ENCODE data around the gene ARNT2. TPM values are rescaled to one million over a fixed set of nuclear protein-coding genes. Genes with fewer than 3 reads are reported as not detected.

ARNT2 gene
- total RNA-seq, 2 donors from 2014 or later, result not detected

DNA sequence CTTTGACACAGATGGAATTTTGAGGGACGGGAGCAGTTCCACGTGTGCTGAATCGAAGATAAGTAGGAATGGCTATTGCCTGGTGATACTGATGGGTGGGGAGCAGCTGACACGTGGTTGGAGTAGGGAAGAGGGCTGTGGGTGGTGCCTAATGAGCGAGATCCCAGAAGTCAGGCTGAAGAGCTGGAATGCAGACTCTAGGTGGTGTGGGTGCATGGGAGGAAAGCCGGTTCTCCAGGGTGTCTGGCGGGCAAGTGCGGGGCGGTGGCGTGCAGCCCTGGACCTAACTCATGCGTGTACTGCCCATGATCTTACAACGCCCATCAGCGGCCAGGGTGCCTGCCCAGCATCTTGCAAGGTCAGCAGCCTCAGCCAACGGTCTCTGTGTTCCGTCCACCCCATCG lies 63.1 kb downstream of the ARNT2 start:
- H3K36me3 Mint-ChIP-seq, result no peaks in the 10 kb centered on the region
- no peak for ATAC-seq
- H3K27ac Mint-ChIP-seq, result no peak overlapping the region
- H3K9me3 Mint-ChIP-seq, result no peaks in the 10 kb centered on the region
- no peak for DNase-seq (ENCODE audit: low spot score in 2 of 2)

DNA sequence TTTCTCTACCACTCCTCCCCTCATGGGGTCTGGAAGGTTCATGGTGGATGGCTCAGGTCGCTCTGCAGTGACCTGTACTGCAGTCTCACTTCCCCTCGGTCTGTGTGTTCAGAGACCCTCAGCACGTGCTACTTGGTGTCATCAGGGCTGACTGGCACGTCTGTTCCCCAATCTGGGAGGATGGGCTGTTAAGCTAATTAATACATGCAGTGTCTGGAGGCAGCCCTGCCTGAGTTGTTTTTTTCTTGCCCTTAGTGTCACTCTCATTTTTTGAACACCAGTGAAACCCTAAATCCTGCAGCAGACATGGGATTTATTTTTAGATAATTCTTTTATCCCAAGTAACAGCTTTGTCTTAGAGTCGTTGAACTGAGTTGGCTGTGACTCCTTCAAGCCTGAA lies 64.6 kb downstream of the ARNT2 start:
- H3K36me3 Mint-ChIP-seq, result no peaks in the 10 kb centered on the region
- ATAC-seq (no peak), DNase-seq (ENCODE audit: low spot score in 2 of 2) (no peak)
- H3K27ac Mint-ChIP-seq, result no peak overlapping the region
- H3K9me3 Mint-ChIP-seq, result no peaks in the 10 kb centered on the region

DNA sequence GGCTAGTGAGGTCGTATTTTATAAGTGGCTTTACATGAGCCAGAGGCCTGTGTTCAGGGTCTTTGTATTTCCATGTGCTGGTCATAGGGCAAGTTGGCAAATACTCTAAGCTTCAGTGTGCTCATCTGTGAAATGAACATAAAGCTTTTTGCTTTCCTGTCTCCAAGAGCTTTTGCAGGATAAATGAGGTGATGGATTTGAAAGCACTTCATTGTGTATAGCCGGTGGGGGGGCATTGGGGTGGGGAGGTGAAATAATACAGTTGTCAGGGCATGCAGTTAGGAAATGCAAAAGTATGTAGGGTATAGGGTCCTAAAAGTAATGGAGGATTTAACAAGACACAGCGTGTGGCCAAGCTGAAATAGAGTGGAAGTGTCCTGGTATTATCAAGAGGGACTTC lies 67.7 kb downstream of the ARNT2 start:
- ATAC-seq (no peak), DNase-seq (ENCODE audit: low spot score in 2 of 2) (no peak)
- Mint-ChIP-seq H3K9me3 (peaks cover 2 to 3% of the 10 kb centered on the region in 2 donors), H3K27ac (no peak overlapping the region), H3K36me3 (no peaks in the 10 kb centered on the region)

DNA sequence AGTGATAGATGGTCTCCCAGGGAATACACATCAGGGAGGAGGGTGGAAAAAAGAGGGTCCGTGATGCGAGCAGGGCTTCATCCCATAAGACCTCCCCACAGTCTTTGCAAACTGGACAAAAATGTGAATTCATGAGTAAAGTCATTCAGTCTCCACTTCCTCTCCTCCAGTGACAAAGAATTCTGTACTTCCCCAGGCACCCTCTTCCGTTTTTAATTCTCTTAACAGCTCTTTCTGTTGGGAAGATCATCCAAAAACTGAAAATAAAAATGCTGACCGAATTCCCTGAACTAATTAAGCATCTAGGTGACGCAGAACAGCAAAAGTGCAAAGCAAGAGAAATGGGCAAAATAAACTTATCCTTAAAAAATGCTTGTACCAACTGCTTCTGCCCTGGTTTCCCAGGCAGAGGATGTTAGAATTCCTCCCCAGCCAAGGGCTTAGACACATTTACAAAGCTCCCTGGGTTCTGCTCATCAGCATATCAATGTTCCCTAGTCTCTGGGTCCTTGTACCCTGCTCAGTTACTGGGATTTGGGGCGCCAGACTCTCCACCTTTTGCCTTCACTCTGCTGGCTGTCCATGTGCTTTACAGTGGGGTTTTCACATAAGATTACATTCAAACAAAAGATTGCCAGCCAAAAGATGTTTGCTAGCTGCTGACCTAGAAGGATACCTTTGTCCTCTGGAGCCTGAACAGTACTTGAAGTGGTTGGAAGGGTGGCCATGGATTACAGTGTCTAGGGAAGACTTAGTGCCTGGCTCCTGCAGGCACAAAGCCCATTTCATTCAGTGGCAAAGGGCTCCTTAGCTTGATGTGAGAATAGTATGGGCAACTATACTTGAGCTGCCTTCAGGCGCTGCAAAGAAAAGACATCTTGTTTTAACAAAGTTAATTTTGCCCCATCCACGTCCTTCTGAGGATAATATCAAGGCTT lies 69.4 kb downstream of the ARNT2 start:
- DNase-seq (ENCODE audit: low spot score in 2 of 2), result no peak
- Mint-ChIP-seq H3K36me3 (no peaks in the 10 kb centered on the region), H3K9me3 (peaks cover 3 to 12% of the 10 kb centered on the region in 2 donors), H3K27ac (no peak overlapping the region)
- no peak for ATAC-seq

DNA sequence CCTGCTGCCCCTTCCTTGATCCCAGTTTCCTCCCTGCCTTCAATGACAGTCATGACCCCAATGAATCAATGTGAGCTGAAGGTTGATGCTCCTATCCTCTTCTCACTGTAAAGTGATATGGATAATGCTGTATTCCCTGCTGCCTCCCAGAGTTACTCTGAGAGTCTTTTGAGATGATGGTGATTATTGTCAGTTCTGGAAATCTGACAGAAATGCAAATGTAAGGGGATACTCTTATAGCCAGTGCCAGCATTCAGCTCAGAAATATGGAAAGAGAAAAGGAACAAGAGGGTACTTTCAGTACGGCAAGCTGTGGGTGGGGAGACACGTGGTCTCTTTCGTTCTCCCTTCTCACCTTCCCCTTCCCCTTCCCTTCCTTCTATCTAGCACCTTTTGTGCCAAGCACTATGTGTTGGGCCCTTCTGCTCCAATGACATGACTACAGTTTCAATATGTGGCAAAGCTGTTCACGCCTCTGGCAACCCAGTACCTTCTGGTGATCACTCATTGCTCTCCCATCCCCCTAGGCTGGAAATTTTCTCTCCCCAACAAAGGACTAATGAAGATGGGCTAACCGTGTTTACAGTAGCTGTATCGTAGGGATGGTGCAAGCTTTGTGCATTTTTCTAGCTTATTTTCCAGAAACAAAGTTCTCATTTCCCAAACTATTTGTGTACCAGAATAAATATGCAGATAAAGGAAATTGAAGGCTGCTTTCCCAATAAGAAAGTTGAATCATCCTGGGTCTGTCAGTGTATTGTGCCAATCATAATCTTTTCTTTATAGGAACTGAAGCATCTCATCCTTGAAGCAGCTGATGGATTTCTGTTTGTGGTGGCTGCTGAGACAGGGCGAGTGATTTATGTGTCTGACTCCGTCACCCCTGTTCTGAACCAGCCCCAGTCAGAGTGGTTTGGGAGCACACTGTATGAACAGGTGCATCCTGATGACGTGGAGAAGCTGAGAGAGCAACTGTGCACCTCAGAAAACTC lies 70.3 kb downstream of the ARNT2 start:
- H3K27ac Mint-ChIP-seq, result no peak overlapping the region
- peaks cover 3 to 12% of the 10 kb centered on the region in 2 donors for H3K9me3 Mint-ChIP-seq
- DNase-seq (ENCODE audit: low spot score in 2 of 2), result no peak
- no peaks in the 10 kb centered on the region for H3K36me3 Mint-ChIP-seq
- ATAC-seq, result no peak

DNA sequence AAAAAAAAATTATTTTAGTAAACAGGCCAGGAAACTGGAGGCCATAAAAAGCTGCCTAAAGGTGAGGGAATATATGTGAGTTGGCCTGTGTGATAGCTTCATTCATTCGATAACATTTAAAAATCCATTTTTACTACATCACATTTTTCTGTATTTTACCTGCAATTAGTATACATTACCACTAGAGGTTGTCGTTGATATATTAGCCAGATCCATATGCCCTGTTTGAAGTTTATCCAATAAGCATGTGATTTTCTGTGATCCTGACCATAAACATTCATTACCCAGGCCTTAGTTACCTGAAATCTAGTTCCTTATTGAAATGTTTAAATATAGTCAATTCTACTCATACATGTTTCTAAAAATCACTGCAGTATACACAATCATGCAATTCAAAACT lies 71.4 kb downstream of the ARNT2 start:
- ATAC-seq, result no peak
- peaks cover 3 to 12% of the 10 kb centered on the region in 2 donors for H3K9me3 Mint-ChIP-seq

DNA sequence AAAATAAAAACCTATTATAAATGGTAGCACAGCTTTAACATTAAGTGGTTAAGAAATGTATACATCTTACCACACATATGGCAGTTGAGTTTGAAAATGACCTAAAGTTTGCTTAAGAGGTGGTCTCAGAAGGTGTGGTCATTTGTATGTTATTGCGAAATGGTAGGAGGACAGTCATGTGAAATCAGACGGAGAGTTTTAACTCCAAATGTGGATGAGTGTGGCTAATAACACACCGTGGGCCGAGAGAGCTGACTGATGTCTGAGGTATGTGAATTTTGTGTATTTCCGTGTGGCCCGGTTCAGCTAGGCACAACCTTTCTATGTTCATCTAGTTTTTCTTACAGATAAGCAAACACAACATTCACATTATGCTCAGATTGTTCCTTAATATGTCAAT lies 71.9 kb downstream of the ARNT2 start:
- DNase-seq (ENCODE audit: low spot score in 2 of 2), result no peak
- Mint-ChIP-seq H3K9me3 (peaks cover 3 to 12% of the 10 kb centered on the region in 2 donors), H3K27ac (no peak overlapping the region), H3K36me3 (no peaks in the 10 kb centered on the region)
- no peak for ATAC-seq

More for the DNA sequence above, 71.4 kb downstream of the ARNT2 start:
- no peak for DNase-seq (ENCODE audit: low spot score in 2 of 2)
- H3K27ac Mint-ChIP-seq, result no peak overlapping the region
- H3K36me3 Mint-ChIP-seq, result no peaks in the 10 kb centered on the region

DNA sequence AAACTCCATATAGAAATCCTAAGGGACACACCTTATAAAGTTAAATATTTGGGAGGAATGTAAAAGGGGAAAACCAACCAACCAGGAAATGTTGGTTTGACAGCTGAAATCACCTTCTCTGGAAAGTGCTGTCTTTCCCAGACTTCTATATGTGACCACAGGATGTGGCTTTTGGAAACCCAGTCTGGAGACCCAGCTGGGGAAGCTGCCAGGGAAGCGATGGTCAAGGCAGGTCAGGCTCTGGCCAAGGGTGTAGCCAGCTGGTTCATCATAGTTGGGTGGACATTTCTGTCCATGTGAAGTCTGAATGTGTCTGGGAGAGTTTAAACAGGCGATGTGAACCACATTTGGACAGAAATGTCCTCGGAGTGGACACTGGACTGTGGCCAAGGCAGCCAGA lies 73.9 kb downstream of the ARNT2 start:
- no peaks in the 10 kb centered on the region for H3K36me3 Mint-ChIP-seq
- DNase-seq (ENCODE audit: low spot score in 2 of 2), result no peak
- H3K9me3 Mint-ChIP-seq, result peaks cover 3 to 12% of the 10 kb centered on the region in 2 donors
- H3K27ac Mint-ChIP-seq, result peak overlapping the region in 1 of 2 donors; percentile 44
- no peak for ATAC-seq

DNA sequence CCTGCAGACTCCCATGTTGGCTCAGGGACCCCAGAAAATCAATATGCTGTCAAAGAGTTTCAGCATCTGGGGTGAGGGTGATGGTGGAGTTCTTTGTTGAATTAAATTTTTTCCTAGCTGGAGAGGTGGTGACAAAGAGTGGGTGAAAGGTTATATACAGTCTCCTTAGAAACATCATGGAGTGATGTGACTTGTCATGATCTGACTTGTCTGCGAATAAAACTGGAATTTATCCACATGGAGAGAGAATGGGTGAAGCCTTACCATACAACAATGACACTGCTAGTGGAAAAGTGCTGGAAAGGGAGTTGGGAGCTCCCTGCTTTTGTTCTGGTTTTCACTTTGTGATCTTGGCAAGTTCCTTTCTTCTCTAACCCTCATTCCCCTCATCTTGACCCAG lies 75.0 kb downstream of the ARNT2 start:
- Mint-ChIP-seq H3K27ac (no peak overlapping the region), H3K9me3 (peaks cover 3 to 12% of the 10 kb centered on the region in 2 donors), H3K36me3 (no peaks in the 10 kb centered on the region)
- DNase-seq (ENCODE audit: low spot score in 2 of 2), result no peak
- ATAC-seq, result no peak

DNA sequence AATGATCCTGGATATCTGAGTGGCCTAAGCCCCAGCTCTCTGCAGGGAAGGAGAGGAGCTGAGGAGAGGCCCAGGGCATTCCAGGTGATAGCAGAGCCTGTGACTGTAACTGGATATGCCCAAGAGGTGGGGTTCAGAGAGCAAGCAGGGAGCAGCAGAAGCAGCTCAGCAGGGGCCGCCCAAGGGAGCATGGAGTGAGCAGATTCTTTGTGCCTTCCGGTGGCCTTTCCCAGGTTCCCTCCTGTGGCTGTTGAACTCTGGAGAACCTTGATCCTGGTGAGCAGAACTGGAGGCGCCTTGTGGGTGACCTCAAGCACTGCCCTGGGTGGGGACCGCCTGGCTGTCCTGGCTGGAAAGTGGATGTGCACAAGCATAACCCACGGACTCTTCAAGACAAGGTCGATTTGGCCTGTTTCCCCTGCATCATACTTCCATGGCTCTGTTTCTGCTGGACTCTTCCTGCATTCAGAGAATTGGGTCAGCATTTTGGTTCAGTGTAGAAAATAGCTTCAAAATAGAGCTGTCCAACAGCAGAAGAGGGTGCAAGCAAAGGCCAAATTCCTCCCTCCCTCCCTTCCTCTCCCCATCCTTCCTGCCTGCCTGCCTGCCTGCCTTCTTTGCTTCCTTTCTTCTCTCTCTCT lies 76.1 kb downstream of the ARNT2 start:
- no peaks in the 10 kb centered on the region for H3K36me3 Mint-ChIP-seq
- DNase-seq (ENCODE audit: low spot score in 2 of 2), result no peak
- ATAC-seq, result no peak
- no peak overlapping the region for H3K27ac Mint-ChIP-seq
- peaks cover 3 to 12% of the 10 kb centered on the region in 2 donors for H3K9me3 Mint-ChIP-seq

DNA sequence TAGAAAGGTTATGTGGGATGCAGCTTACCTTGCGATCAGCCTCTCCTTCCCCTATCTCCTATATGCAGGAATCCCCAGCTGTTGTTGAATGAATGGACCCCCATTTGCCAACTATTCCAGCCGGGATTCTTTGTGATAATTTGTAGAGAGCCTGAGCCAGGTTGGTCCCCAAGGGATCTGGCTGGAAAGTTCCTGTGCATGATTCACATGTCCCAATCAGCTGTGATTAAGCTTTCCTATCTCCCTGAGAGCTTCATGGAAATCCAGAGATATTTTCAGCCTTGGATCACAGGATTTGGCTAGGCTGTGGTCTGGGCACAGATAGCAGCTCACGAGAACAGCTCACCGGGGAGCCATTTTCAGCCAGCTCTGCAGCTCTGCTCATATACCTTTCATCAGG lies 76.7 kb downstream of the ARNT2 start:
- ATAC-seq (no peak), DNase-seq (ENCODE audit: low spot score in 2 of 2) (no peak)
- H3K36me3 Mint-ChIP-seq, result no peaks in the 10 kb centered on the region
- H3K27ac Mint-ChIP-seq, result no peak overlapping the region
- H3K9me3 Mint-ChIP-seq, result peaks cover 2 to 12% of the 10 kb centered on the region in 2 donors

DNA sequence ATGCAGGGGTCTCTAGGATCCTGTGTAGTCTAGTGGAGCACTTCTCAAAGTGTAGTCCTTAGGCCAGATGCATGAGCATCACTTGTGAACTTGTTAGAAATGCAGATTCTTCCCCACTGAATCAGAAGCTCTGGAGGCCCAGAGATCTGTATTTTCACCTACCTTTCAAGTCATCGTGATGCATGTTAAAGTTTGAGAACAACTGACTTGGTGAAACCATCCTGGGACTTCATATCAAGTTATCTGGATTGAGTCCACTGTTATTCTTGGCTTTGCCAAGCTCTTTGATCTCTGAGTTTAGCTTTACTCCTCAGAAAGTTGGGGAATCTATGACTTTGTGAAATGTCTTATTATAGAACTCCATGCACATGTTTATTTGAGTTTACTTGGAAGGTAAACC lies 78.5 kb downstream of the ARNT2 start:
- ATAC-seq, result no peak
- H3K9me3 Mint-ChIP-seq, result peaks cover 0 to 2% of the 10 kb centered on the region in 2 donors
- no peak for DNase-seq (ENCODE audit: low spot score in 2 of 2)
- H3K36me3 Mint-ChIP-seq, result no peaks in the 10 kb centered on the region
- no peak overlapping the region for H3K27ac Mint-ChIP-seq

DNA sequence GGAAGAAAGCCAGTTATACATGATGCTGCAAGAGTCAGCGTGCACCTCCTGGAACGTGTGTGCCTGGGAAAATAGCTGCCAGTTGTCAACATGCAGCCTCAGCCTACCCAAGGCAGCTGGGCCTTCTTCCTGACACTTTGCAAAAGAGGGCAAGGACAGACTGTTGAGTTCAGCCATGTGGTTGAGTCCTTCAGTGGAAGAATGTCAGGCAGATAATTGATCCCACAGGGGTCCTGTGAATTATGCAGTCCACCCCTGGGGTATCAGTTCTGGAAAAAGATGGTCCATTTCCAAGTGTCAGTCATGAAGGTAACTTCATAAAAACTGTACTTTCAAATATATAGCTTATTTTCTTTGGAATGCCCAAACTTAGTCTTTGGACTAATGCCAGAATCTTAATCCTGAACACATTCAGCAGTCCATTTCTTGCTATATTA lies 79.6 kb downstream of the ARNT2 start:
- H3K9me3 Mint-ChIP-seq, result no peaks in the 10 kb centered on the region
- ATAC-seq (no peak), DNase-seq (ENCODE audit: low spot score in 2 of 2) (no peak)
- H3K27ac Mint-ChIP-seq, result no peak overlapping the region
- no peaks in the 10 kb centered on the region for H3K36me3 Mint-ChIP-seq

DNA sequence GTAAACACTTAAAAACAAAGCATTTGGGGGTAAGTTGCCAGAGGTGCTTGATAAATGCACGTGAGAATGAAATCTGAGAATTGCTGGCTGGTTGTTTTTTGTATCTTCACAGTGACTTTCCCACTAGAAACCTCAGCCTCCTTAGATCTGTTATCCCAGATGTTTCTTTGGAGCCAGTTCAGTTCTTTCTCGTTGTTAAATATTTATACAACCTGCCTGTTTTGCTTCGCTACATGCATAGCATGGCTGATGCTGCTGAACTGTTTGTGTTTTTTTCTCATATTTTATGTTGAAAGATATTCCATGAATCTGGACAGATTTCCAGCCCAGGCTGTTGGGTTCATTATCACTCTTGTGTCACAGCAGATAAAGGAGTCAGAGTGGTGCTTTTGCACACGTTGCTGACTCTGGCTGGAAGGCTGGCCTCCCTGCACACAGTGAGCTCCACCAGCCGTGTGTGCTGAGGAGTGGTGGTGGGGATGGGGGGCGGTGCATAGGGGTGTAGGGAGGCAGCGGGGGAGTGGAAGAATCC lies 80.2 kb downstream of the ARNT2 start:
- Mint-ChIP-seq H3K36me3 (no peaks in the 10 kb centered on the region), H3K9me3 (no peaks in the 10 kb centered on the region), H3K27ac (no peak overlapping the region)
- DNase-seq (ENCODE audit: low spot score in 2 of 2), result no peak
- ATAC-seq, result no peak

DNA sequence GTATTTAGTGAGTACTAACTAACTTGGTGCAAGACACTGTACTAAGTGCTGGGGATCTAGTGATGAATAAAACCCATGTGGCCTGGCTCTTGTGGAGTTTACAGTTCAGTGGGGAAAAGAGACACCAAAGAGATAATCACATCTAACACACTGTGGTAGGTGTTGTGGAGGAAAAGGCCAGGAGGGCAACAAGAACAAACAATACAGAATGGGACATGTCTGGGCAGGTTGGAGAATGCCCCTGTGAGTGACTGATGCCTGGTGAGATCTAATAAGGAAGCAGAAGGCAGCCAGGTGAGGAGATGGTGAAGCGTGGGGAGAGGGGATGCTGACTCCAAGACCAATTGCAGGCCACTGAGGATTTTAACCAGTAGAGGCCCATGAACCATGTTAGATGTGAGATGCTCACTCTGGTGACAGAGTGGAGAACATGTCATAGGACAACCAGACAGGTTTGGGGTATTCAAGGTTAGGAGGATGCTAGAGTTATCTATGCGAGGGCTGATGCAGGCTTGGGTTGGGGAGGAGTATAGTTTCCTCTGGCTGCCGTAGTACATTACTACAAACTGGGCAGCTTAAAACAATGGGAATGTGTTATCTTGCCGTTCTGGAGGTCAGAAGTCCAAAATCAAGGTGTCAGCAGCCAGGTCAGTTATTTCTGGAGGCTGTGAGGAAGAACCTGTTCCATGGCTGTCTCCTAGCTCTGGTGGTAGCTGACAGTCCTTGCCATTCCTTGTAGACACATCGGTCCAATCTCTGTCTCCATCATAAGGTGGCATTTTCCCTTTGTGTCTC lies 81.4 kb downstream of the ARNT2 start:
- no peak for DNase-seq (ENCODE audit: low spot score in 2 of 2)

More for the DNA sequence above, 81.4 kb downstream of the ARNT2 start:
- Mint-ChIP-seq H3K27ac (peak overlapping the region in 1 of 2 donors; percentile 13), H3K9me3 (no peaks in the 10 kb centered on the region), H3K36me3 (no peaks in the 10 kb centered on the region)
- ATAC-seq, result no peak
